Parathyroid adenoma (tissue), 2 donors: ENCODE measurements around the gene DISC1.
"Not testable (repeated sequence)": the region's sequence is repeated elsewhere in the genome, so short reads cannot be mapped to it uniquely, and the experiment has no call there.

ENCODE experiments used
- H2AFZ ChIP-seq: fragments of 300-600 bp; sonication (generic); one replicate; pipeline ENCODE4 v1.7.0; 2017; ENCODE audit warnings: antibody characterized with exemption, mild to moderate bottlenecking
- H3K27ac ChIP-seq: fragments of 300-600 bp; sonication (generic); one replicate; pipeline ENCODE4 v1.7.0; 2017
- H3K27me3 ChIP-seq: fragments of 300-600 bp; sonication (generic); one replicate; pipeline ENCODE4 v1.7.0; 2017; ENCODE audit warnings: low read length; ENCODE audit not compliant: control insufficient read depth, insufficient read depth
- H3K36me3 ChIP-seq: fragments of 300-600 bp; sonication (generic); one replicate; pipeline ENCODE4 v1.7.0; 2017; ENCODE audit warnings: low read length; ENCODE audit not compliant: control insufficient read depth, insufficient read depth
- H3K4me1 ChIP-seq: fragments of 300-600 bp; sonication (generic); one replicate; pipeline ENCODE4 v1.7.0; 2017; ENCODE audit warnings: control low read depth
- H3K4me2 ChIP-seq: fragments of 300-600 bp; sonication (generic); one replicate; pipeline ENCODE4 v1.7.0; 2017; ENCODE audit warnings: low read length
- H3K4me3 ChIP-seq: fragments of 300-600 bp; sonication (generic); one replicate; pipeline ENCODE4 v1.7.0; 2017; ENCODE audit warnings: low read depth, low read length
- H3K79me2 ChIP-seq: fragments of 300-600 bp; sonication (generic); one replicate; pipeline ENCODE4 v1.7.0; 2017; ENCODE audit warnings: control low read depth
- H3K9ac ChIP-seq: fragments of 300-600 bp; sonication (generic); one replicate; pipeline ENCODE4 v1.7.0; 2017; ENCODE audit warnings: mild to moderate bottlenecking
- H3K9me3 ChIP-seq: fragments of 300-600 bp; sonication (generic); one replicate; pipeline ENCODE4 v1.7.0; 2017; ENCODE audit warnings: low read length; ENCODE audit not compliant: control insufficient read depth
- CTCF ChIP-seq: fragments of 300-600 bp; sonication (generic); IDR thresholded peaks from one replicate; pipeline ENCODE4 v1.7.0; 2017; ENCODE audit warnings: antibody characterized with exemption, mild to moderate bottlenecking
- donor health status: primary hyperparathyroidism.

The DISC1 gene

GRCh38 chr1:231643935-231644237, 17.3 kb downstream of the DISC1 start:
- Histone ChIP-seq H3K27ac (no peak overlapping the region), H2AFZ (no peak overlapping the region), H3K4me2 (no peak overlapping the region), H3K4me1 (no peaks in the 10 kb centered on the region), H3K36me3 (no peaks in the 10 kb centered on the region), H3K9ac (no peak overlapping the region), H3K27me3 (no peaks in the 10 kb centered on the region), H3K9me3 (no peaks in the 10 kb centered on the region), H3K4me3 (no peak overlapping the region), H3K79me2 (no peaks in the 10 kb centered on the region)
- TF ChIP-seq CTCF, result no peak

- H3K27ac ChIP-seq, H3K4me1 ChIP-seq, H3K27me3 ChIP-seq, H3K36me3 ChIP-seq, H3K4me3 ChIP-seq, H2AFZ ChIP-seq, H3K79me2 ChIP-seq, H3K4me2 ChIP-seq, H3K9ac ChIP-seq, H3K9me3 ChIP-seq: not testable (repeated sequence)
These were observed 19.0 kb downstream of the DISC1 start for GRCh38 chr1:231645634-231646033.

GRCh38 chr1:231646165-231646564, 19.6 kb downstream of the DISC1 start:
- not testable (repeated sequence) for H2AFZ ChIP-seq, H3K4me3 ChIP-seq, H3K9ac ChIP-seq, H3K27me3 ChIP-seq, H3K4me2 ChIP-seq, H3K36me3 ChIP-seq, H3K27ac ChIP-seq, H3K79me2 ChIP-seq, H3K4me1 ChIP-seq, H3K9me3 ChIP-seq

GRCh38 chr1:231651621-231652260, 25.2 kb downstream of the DISC1 start:
- H3K4me3 ChIP-seq, H3K36me3 ChIP-seq, H3K79me2 ChIP-seq, H3K9me3 ChIP-seq, H3K4me1 ChIP-seq, H3K27me3 ChIP-seq, H3K4me2 ChIP-seq, H3K9ac ChIP-seq, H3K27ac ChIP-seq: not testable (repeated sequence)
- H2AFZ ChIP-seq, result peak overlapping the region; percentile 68

GRCh38 chr1:231653632-231654031, 27.0 kb downstream of the DISC1 start:
- Histone ChIP-seq H3K4me3 (no peak overlapping the region), H3K36me3 (no peaks in the 10 kb centered on the region), H3K4me1 (no peaks in the 10 kb centered on the region), H3K27ac (no peak overlapping the region), H3K9ac (no peak overlapping the region), H3K9me3 (no peaks in the 10 kb centered on the region), H3K79me2 (no peaks in the 10 kb centered on the region), H2AFZ (no peak overlapping the region), H3K27me3 (no peaks in the 10 kb centered on the region), H3K4me2 (no peak overlapping the region)
- TF ChIP-seq CTCF, result no peak

- Histone ChIP-seq H3K27me3 (no peaks in the 10 kb centered on the region), H2AFZ (no peak overlapping the region), H3K4me2 (no peak overlapping the region), H3K4me3 (no peak overlapping the region), H3K9ac (no peak overlapping the region), H3K9me3 (no peaks in the 10 kb centered on the region), H3K36me3 (no peaks in the 10 kb centered on the region), H3K4me1 (no peaks in the 10 kb centered on the region), H3K79me2 (no peaks in the 10 kb centered on the region), H3K27ac (no peak overlapping the region)
- TF ChIP-seq CTCF, result no peak
These were observed 30.2 kb downstream of the DISC1 start for GRCh38 chr1:231656741-231657140.

- not testable (repeated sequence) for H3K36me3 ChIP-seq, H3K9ac ChIP-seq, H3K79me2 ChIP-seq, H2AFZ ChIP-seq, H3K27me3 ChIP-seq, H3K27ac ChIP-seq, H3K4me2 ChIP-seq, H3K4me1 ChIP-seq, H3K9me3 ChIP-seq, H3K4me3 ChIP-seq
These were observed 31.6 kb downstream of the DISC1 start for GRCh38 chr1:231658223-231658622.
